T-helper 1 cell treated with Interleukin-12 subunit alpha and Interleukin-12 subunit beta and Interleukin-4 antibody, amounts not matched to agents 30 μg/mL and 1 μg/mL, for 36 hours (primary cell): Measurements from ENCODE around the gene SETD6.
A peak's percentile ranks its signal among the peaks of the same experiment; 100 is the strongest.

Experiments used
- H3K27ac Mint-ChIP-seq: one replicate; pipeline ENCODE4 v1.8.0; 2021; ENCODE audit warnings: mild to moderate bottlenecking, mixed read lengths
- H3K27me3 Mint-ChIP-seq: one replicate; pipeline ENCODE4 v1.8.0; 2021; ENCODE audit warnings: low read depth, mixed read lengths
- H3K36me3 Mint-ChIP-seq: one replicate; pipeline ENCODE4 v1.8.0; 2021; ENCODE audit warnings: low read depth, mixed read lengths
- H3K4me1 Mint-ChIP-seq: one replicate; pipeline ENCODE4 v1.8.0; 2021; ENCODE audit warnings: low read depth, mixed read lengths
- H3K4me3 Mint-ChIP-seq: one replicate; pipeline ENCODE4 v1.8.0; 2021; ENCODE audit warnings: mild to moderate bottlenecking, moderate library complexity, mixed read lengths
- H3K9me3 Mint-ChIP-seq: one replicate; pipeline ENCODE4 v1.8.0; 2021; ENCODE audit warnings: mixed read lengths

SETD6 gene

DNA sequence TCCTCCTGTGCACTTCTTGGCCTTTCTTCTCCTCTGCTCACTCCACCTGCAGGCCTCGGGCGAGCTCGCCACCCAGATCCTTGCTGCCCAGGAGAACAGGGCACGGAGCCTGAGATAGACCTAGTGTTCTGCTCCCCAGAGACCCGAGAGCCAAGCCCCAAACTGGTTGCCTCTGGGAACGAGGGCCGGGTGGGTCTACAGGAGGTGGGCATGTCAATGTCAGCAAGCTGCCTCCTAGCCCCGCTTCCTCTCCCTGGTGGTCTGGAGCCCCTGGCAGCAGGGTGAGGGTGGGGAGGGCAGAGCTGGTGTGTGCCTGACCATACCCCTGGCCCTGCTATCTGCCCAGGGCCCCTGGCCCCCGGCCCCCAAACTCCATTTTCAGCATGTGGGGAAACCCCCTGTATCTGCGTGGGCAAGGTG lies 16.2 kb upstream of the SETD6 start:
- no peaks in the 10 kb centered on the region for H3K27me3 Mint-ChIP-seq
- H3K4me1 Mint-ChIP-seq = peaks cover 12% of the 10 kb centered on the region
- H3K9me3 Mint-ChIP-seq = no peaks in the 10 kb centered on the region
- H3K27ac Mint-ChIP-seq = no peak overlapping the region
- H3K4me3 Mint-ChIP-seq = no peak overlapping the region
- no peaks in the 10 kb centered on the region for H3K36me3 Mint-ChIP-seq

DNA sequence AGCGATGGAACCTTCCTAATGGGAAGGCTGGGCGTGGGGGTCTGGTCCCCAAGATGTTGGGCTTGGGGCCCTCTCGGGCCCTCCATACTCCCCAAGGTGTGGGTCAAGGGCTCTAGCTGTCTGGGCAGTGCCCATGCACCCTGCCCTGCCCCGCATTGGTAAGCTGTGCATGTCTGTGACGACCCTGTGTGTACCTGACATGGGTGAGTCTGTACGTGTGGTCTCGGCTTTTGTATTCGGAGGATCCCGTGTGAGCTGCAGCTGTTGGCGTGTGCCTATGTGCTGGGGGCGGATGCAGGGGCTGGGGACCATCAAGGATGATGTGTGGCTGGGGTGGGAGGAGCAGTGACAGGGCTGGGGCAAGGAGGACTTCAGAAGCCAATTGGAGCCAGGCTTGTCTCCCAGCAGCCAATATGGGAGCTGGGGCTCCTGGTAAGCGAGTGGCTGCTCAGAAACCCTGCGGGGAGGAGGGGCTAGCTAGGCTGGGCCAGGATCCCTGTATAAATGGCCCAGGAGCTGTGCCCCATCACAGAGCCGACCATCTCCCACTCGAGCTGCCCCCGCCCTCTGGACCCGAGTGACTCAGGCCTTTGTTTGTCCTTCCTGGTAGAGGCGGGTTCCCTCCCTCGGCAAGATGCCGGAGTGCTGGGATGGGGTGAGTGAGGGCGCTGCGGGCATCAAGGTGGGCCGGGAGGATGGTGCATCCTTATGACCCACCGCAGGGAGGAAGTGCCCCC lies 15.5 kb upstream of the SETD6 start, which contains the start of gene NDRG4:
Gene NDRG4, plus strand, starts transcription at position 529 of the 737 bp plus-strand sequence. Its CDS starts 106 bp downstream, at position 635.
- no peaks in the 10 kb centered on the region for H3K36me3 Mint-ChIP-seq
- no peaks in the 10 kb centered on the region for H3K27me3 Mint-ChIP-seq

DNA sequence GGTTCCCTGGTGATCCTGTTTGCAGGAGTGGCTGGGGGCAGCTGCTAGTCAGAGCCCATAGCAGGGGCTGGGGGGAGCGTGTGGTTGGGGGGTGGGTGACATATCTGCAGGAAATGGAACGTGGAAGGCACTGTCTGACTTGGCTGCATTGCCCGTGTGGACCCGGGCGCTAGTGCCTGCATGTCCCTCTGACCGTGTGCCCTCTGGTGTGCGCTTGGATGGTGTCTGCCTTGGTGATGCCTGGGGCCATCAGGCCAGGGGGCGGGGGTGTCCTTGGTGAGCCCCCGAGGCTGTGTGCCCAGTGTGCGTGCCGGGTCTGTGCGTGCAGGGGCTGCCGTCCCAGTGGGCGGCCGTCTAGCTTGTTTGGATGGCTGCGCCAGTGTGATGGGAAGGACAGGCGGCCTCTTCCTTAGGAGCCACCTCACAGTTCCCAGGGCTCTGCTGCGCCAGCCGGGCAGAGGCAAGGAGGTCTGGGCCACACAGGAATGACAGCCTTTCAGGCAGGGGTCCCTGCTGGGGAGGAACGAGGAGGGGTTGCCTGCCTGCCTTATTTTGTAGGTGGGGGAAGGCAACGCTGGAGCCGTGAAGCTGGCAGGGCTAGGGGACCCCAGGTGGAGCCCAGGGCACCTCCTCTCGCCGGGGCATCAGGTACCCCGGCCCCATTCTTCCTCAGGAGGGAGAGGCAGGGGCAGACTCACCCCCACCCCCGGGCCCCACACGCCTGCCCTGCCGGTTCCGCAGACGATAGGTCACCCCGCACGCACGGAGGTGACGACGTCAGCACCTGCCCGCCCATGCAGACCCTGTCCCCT lies 14.7 kb upstream of the SETD6 start:
- Mint-ChIP-seq H3K27me3 (no peaks in the 10 kb centered on the region), H3K4me1 (peaks cover 5% of the 10 kb centered on the region), H3K36me3 (no peaks in the 10 kb centered on the region), H3K4me3 (peak overlapping the region; percentile 75), H3K9me3 (no peaks in the 10 kb centered on the region), H3K27ac (no peak overlapping the region)

More for the DNA sequence above, 15.5 kb upstream of the SETD6 start, which contains the start of gene NDRG4:
- H3K9me3 Mint-ChIP-seq = no peaks in the 10 kb centered on the region
- H3K4me1 Mint-ChIP-seq = peaks cover 12% of the 10 kb centered on the region
- H3K4me3 Mint-ChIP-seq = peak within 1 kb of the TSS; percentile 75
- no peak within 1 kb of the TSS for H3K27ac Mint-ChIP-seq

DNA sequence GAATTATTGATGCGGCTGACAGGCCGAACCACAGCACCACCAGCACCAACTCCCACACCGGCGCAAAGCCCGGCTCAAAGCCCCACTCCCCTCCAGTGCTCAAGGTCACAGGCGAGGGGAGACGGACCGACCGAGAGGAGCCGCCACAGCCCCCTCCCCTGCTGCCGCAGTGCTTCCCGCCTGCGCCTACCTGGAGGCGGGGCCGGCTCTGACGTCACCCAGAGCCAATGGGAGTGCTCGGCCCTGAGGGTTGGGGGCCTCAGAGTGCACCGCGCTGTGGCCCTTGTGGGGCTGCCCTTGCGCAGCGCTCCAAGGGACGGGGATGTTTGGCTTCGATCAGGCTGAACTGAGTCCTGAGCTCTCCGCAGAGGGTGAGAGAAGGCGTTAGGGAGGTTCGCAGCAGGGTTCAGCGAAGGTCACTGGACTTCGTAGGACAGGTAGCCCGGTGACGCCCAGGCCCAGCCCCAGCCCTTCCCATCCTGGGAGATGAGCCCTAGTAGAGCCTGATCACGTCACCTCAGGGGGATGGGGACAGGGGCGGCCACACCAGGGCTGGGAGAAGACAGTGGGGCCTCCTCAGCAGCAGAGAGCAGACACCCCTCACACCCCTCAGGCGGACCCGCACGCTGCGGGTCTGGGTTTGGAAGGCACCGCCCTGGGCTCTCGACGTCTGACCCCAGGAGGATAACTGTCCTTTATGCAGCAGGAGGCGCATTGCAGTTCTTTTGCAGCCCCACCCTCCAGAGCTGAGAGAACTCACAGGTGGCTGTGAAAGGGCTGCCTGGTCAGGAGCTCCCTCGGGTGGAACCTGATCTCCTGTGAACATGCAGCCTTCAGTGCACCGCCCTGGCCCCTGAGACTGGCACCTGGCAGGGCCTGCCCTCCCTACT lies 13.8 kb upstream of the SETD6 start:
- Mint-ChIP-seq H3K4me1 (peaks cover 4% of the 10 kb centered on the region), H3K4me3 (peak overlapping the region; percentile 75), H3K9me3 (no peaks in the 10 kb centered on the region), H3K27me3 (no peaks in the 10 kb centered on the region), H3K27ac (peak overlapping the region; percentile 59), H3K36me3 (no peaks in the 10 kb centered on the region)

DNA sequence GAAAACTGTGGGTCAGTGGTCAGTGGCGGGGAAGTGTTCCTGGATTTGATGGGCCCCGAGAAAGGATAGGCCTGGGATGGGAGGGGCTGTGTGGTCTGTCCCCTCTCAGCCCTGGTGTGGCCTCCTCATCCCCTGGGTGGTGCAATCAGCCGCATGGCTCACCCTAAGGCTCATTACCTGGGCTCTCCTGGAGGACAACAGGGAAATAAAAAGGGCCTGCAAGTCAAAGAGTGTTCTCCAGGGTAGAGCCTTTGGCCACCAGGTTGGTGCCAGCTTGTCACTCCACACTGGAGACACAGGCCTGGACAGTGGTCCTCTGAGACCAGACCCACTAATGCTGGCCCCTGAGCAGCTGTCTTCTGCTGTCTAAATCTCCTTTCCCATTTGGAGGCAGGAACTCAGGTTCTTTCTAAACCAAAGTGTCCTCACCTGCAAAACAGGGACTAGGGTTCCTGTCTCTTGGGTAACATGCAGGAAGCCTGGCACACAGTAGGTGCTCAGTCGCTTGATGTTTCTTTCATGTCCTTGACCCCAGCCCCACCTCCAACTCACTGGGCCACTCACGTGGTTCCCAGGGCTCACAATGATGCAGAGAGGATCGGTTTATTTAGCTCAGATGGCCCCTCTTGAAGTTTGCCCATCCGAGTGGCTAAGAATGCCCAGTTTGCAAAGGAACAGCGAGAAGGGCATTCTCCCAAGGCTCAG lies 12.9 kb upstream of the SETD6 start:
- no peaks in the 10 kb centered on the region for H3K36me3 Mint-ChIP-seq
- H3K27me3 Mint-ChIP-seq = no peaks in the 10 kb centered on the region
- H3K4me1 Mint-ChIP-seq = peaks cover 4% of the 10 kb centered on the region
- H3K4me3 Mint-ChIP-seq = peak overlapping the region; percentile 31
- H3K27ac Mint-ChIP-seq = no peak overlapping the region
- H3K9me3 Mint-ChIP-seq = no peaks in the 10 kb centered on the region

DNA sequence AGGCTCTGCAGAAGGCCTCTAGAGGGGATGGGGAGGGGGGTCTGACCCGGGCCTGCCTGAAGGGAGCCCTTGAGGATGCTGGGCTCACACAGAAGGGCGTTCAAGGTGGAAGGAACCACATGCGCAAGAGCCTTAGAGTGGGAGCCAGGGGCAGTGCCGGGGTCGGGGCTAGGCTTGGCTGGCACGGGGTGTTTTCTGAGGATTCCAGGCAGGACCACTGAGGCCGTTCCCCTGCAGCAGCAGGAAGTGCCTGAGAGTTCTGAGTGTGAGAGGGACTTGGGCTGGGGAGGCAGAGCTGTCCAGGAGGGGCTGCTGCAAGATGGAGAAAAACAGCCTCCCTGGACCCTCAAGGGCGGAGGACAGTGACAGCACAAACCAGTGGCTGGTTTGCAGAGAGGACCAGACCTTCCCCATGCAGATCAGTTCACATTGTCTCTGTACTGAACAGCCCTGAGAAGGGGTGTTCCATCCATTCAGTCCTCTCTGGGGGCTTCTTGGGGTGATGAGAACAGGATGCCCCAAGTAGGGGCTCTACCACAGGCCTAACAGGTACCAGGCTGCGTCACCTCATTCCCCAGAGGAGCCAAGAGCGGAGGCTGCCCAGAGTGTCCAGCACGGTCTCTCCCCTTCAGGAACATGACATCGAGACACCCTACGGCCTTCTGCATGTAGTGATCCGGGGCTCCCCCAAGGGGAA lies 12.0 kb upstream of the SETD6 start:
- H3K4me3 Mint-ChIP-seq = no peak overlapping the region
- H3K36me3 Mint-ChIP-seq = no peaks in the 10 kb centered on the region
- H3K9me3 Mint-ChIP-seq = no peaks in the 10 kb centered on the region
- peaks cover 4% of the 10 kb centered on the region for H3K4me1 Mint-ChIP-seq
- no peak overlapping the region for H3K27ac Mint-ChIP-seq
- H3K27me3 Mint-ChIP-seq = no peaks in the 10 kb centered on the region

DNA sequence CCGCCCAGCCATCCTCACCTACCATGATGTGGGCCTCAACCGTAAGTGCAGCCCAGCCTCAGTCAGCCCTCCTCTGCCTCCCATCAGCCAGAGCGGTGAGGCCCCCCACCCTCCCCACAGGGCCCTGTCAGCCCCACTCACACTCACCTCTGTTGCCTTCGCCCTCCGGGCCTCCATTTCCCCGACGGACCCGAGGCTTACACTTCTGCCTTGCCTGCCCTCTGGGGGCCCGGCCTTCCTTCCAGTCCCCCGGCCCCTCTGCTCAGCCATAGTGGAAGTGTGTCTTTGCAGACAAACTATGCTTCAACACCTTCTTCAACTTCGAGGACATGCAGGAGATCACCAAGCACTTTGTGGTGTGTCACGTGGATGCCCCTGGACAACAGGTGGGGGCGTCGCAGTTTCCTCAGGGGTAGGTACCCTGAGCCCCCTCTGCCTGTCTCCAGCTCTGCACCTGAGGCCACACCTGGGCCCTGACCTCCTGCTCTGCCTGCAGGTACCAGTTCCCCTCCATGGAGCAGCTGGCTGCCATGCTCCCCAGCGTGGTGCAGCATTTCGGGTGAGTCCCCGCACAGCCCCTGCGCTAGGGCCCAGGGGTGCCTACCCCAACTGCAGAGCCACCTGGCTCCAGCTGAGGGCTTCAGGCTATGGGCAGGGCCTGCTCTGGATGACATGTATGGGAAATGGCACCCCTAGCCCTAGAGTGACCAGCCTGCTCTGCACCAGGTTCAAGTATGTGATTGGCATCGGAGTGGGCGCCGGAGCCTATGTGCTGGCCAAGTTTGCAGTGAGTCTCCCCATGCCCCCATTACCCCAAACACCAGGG lies 11.2 kb upstream of the SETD6 start:
- Mint-ChIP-seq H3K27me3 (no peaks in the 10 kb centered on the region), H3K36me3 (no peaks in the 10 kb centered on the region), H3K9me3 (no peaks in the 10 kb centered on the region), H3K4me3 (no peak overlapping the region), H3K4me1 (peaks cover 4% of the 10 kb centered on the region), H3K27ac (no peak overlapping the region)

DNA sequence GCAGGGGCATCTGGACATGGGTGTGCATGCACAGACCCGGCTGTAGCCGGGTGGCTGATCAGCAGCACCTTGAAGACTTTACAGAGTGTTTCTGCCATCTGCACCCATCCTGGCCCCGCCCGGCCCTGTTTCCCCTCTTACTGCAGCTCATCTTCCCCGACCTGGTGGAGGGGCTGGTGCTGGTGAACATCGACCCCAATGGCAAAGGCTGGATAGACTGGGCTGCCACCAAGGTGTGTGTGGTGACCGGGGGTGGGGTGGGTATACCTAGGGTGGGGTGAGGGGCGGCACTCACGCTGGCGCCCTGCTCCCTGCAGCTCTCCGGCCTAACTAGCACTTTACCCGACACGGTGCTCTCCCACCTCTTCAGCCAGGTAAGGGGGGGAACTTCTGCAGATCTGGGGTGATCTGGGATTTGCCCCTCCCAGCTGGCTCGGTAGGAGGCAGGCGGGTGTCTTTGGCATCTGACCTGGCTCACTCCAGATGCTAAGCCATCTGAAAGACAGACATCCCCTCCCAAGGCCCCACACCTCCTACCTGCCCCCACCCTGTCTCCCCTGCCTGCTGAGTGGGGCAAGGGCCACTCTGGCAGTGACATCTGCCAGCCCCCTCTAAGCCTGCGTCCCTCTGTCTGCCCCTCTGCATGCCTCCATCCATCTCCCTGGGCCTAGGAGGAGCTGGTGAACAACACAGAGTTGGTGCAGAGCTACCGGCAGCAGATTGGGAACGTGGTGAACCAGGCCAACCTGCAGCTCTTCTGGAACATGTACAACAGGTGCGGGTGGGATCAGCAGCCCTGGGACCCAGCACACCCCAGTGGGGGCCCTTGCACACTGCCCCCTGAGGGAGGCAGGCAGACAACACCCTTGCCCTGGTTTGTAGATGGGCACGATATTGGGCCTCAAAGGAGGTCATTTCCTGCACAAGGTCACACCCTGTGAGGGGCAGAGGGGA lies 8.8 kb upstream of the SETD6 start:
- Mint-ChIP-seq H3K36me3 (no peaks in the 10 kb centered on the region), H3K9me3 (no peaks in the 10 kb centered on the region), H3K4me1 (peaks cover 2% of the 10 kb centered on the region), H3K4me3 (no peak overlapping the region), H3K27me3 (no peaks in the 10 kb centered on the region), H3K27ac (no peak overlapping the region)

DNA sequence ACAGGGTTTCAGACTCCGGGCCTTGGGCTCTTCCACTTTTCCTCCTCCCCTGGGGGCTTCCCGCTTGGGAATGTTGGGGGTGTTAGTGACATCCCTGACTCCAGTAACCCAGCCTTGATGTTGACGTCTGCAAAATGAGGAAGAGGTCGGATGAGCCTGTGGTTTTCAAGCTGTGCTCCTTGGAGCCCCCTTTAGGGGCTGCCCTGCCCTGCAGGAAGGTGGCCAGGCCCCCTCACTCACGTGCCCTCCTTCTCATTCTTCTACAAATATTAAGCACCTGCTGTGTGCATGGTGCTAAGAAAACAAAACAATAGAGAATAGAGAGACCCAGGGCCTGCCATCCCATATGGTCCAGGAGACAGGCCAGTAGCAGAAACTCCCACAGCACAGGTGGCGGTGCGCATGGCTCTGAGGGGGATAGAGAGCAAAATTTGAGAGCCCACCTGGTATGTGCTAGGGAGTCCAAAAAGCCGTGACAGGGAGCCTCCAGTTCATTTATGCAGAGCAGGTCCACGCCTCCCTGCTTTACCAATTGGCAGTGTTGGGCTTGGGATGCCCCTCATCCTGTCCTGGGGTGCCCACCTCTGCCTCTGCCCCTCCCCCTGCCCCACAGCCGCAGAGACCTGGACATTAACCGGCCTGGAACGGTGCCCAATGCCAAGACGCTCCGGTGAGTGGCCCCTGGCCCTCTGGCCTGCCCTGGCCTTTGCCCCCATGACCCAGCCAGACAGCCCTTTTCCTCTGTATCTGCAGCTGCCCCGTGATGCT lies 7.9 kb upstream of the SETD6 start:
- H3K4me1 Mint-ChIP-seq = no peaks in the 10 kb centered on the region
- H3K27ac Mint-ChIP-seq = no peak overlapping the region
- H3K9me3 Mint-ChIP-seq = no peaks in the 10 kb centered on the region
- H3K4me3 Mint-ChIP-seq = no peak overlapping the region
- H3K36me3 Mint-ChIP-seq = no peaks in the 10 kb centered on the region
- H3K27me3 Mint-ChIP-seq = no peaks in the 10 kb centered on the region

DNA sequence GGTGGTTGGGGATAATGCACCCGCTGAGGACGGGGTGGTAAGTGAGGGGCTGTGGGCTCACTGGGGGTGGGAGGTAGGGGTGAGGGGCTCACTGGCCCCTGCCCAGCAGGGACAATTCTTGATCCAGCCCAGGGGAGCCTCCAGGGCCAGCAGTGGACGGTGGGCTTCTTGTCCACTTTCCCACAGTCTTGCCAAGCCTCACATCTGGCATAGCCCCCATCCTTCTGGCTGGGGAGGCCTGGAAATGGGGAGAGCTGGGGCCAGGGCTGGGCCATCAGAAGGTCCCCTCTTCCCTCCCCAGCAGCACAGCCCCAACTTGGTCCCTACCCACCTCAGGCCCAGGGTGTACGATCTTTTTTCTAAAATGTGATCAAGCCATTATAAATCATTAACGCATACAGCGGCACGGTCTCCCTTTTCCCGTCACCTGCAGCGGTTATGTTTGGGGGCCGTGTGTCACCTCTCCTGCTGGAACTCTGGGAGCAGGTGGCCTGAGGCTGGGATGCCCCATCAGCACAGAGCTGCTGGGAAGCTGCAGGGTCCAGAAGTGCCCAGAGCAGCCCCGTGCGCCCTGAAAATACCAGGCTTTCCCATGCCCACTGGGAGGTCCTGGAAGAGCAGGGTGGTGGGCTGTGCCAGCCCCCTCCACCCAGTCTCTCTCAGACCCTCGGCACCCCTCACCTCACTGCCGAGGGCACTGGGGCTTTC lies 7.2 kb upstream of the SETD6 start:
- H3K9me3 Mint-ChIP-seq = no peaks in the 10 kb centered on the region
- H3K36me3 Mint-ChIP-seq = no peaks in the 10 kb centered on the region
- H3K27ac Mint-ChIP-seq = no peak overlapping the region
- no peak overlapping the region for H3K4me3 Mint-ChIP-seq
- no peaks in the 10 kb centered on the region for H3K27me3 Mint-ChIP-seq
- no peaks in the 10 kb centered on the region for H3K4me1 Mint-ChIP-seq

DNA sequence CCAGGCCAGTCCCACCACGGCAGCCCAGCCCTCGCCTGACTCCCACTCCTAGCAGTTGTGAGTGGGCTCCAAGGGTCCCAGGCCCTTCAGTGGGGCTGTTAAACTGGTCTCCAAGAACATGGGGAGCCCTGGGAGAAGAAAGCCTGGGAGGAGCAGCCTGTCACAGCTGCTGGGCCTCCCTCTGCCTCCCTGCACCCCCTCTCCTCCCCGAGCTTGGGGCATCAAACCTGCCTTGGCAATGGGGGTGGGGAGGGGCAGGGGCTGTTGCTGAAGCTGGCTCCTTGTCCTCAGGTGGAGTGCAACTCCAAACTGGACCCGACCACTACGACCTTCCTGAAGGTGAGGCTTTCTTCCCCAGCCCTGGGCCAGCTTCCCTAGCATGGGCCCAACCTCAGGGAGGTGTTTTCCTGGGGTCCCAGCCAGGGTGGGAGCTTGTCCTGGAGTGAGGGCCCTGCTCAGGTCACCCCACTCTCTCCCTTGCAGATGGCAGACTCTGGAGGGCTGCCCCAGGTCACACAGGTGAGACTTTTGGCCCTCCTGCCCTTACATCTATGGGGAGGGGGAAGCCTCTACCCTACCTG lies 6.6 kb upstream of the SETD6 start:
- no peaks in the 10 kb centered on the region for H3K27me3 Mint-ChIP-seq
- no peak overlapping the region for H3K27ac Mint-ChIP-seq
- H3K36me3 Mint-ChIP-seq = no peaks in the 10 kb centered on the region
- no peak overlapping the region for H3K4me3 Mint-ChIP-seq
- no peaks in the 10 kb centered on the region for H3K4me1 Mint-ChIP-seq
- H3K9me3 Mint-ChIP-seq = no peaks in the 10 kb centered on the region
